Hippocampal formation (tissue), 2 donors: ENCODE results near the gene TBC1D2.

Experiments used
- DNase-seq, 2 donors: peaks; one replicate each; lab custom pipeline; 2025; lab: John Stamatoyannopoulos, UW

The TBC1D2 gene

GRCh38 chr9:98164912-98165311 is 90.5 kb downstream of the TBC1D2 start:
- no peak for DNase-seq

- DNase-seq = no peak
Measured at GRCh38 chr9:98162613-98163012, 92.8 kb downstream of the TBC1D2 start.

GRCh38 chr9:98161851-98162250 is 93.6 kb downstream of the TBC1D2 start:
- no peak for DNase-seq

GRCh38 chr9:98159790-98160189 is 95.7 kb downstream of the TBC1D2 start:
- DNase-seq = no peak

- DNase-seq = no peak
Measured at GRCh38 chr9:98159301-98159700, 96.1 kb downstream of the TBC1D2 start.

GRCh38 chr9:98158071-98158831 is 97.2 kb downstream of the TBC1D2 start:
- no peak for DNase-seq

- no peak for DNase-seq
Measured at GRCh38 chr9:98157372-98157771, 98.1 kb downstream of the TBC1D2 start.

- DNase-seq = no peak
Measured at GRCh38 chr9:98154678-98155077, 100.8 kb downstream of the TBC1D2 start.

GRCh38 chr9:98152526-98152925 is 102.9 kb downstream of the TBC1D2 start:
- no peak for DNase-seq

GRCh38 chr9:98150721-98151120 is 104.7 kb downstream of the TBC1D2 start:
- DNase-seq = no peak

GRCh38 chr9:98150164-98150563 is 105.3 kb downstream of the TBC1D2 start:
- DNase-seq = no peak

GRCh38 chr9:98149422-98149821 is 106.0 kb downstream of the TBC1D2 start:
- no peak for DNase-seq
